Measurements from ENCODE around the gene CDCA5. TPM values are rescaled to one million over a fixed set of nuclear protein-coding genes. Genes with fewer than 3 reads are reported as not detected.

CDCA5 gene
- total RNA-seq, 1 experiment from 2014 or later = 119 TPM

DNA sequence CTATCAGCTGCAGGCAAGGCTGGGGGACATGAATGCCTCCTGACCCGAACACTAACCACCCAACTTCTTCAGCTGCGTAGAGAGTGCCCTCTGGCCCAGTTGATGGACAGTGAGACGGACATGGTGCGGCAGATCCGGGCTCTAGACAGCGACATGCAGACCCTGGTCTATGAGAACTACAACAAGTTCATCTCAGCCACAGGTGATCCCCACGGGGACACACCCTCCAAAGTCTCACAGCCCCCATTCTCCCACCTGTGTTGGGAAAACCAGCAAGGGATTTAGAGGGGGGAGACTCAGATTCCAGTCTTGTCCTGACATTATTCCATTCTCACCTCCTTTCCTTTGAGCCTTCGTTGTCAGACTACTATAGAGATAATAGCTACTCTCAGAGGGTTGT, 13.1 kb upstream of the CDCA5 start:
- CTCF ChIA-PET = no interaction called here
- intact Hi-C loops (cut with micrococcal nuclease; ENCODE audit: unreplicated experiment) = no loop called here
- Histone ChIP-seq H3K27me3 (replicated peaks; ENCODE audit: insufficient read depth, low read depth, low read length, poor library complexity) (no peaks in the 10 kb centered on the region), H3K27ac (ENCODE audit: low read depth, low read length, poor library complexity, severe bottlenecking) (peak overlapping the region; percentile 82), H3K4me1 (ENCODE audit: insufficient read depth, low read length, poor library complexity, severe bottlenecking) (peaks cover 5% of the 10 kb centered on the region), H3K36me3 (ENCODE audit: insufficient read depth, low read length, poor library complexity, severe bottlenecking) (peaks cover 3% of the 10 kb centered on the region), H3K4me3 (ENCODE audit: low read depth, low read length, poor library complexity, severe bottlenecking) (peak overlapping the region; percentile 89), H3K9me3 (ENCODE audit: low read depth, low read length, poor library complexity, severe bottlenecking) (no peaks in the 10 kb centered on the region)
- no peak for TF ChIP-seq EZH2 (IDR thresholded peaks at IDR 0.05; ENCODE audit: borderline replicate concordance, low read depth, low read length, poor library complexity, severe bottlenecking)
- TF ChIP-seq, protein P1, sequence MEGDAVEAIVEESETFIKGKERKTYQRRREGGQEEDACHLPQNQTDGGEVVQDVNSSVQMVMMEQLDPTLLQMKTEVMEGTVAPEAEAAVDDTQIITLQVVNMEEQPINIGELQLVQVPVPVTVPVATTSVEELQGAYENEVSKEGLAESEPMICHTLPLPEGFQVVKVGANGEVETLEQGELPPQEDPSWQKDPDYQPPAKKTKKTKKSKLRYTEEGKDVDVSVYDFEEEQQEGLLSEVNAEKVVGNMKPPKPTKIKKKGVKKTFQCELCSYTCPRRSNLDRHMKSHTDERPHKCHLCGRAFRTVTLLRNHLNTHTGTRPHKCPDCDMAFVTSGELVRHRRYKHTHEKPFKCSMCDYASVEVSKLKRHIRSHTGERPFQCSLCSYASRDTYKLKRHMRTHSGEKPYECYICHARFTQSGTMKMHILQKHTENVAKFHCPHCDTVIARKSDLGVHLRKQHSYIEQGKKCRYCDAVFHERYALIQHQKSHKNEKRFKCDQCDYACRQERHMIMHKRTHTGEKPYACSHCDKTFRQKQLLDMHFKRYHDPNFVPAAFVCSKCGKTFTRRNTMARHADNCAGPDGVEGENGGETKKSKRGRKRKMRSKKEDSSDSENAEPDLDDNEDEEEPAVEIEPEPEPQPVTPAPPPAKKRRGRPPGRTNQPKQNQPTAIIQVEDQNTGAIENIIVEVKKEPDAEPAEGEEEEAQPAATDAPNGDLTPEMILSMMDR (conservative IDR thresholded peaks at IDR 0.05; ENCODE audit: low read depth, low read length) = no peak
- POLR2A ChIA-PET (ENCODE audit: low non-redundant PET) = no interaction called here
- TSS peak; percentile 42 for BruUV-seq (replicated peaks)
- no peak for DNase-seq (ENCODE audit: low spot score)

DNA sequence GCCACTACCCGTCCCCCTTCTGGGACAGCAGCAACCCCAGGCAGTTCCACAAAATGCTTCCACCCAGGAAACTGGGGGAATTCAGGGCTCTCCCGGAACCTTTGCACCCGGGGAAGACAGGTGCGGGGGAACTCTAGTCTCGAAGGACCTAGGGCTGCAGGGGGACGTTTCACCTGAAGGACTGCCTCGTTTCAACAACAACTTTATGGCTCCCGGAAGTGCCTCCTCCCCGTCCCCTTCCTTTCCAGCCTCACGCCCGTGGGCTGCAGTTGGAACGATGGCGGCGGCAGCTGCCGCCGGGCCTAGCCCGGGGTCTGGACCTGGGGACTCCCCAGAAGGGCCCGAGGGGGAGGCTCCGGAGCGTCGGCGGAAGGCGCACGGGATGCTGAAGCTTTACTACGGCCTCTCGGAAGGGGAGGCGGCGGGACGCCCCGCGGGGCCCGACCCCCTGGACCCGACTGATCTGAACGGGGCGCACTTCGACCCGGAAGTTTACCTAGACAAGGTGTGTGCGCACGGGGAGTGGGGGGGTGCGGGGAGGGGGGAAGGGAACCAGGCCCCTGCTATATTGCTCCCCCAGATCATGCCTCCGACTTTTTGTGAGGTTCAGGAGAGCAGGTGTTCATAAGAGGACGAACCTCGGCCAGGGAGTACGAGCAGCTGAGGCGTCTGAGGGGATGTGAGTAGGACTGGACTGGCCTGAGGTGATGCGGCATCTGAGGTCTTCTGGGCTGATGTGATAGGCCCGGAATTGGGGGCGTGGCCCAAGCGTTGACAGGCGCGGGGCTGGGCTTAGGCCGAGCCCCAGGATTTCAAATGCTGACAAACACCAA, 12.3 kb upstream of the CDCA5 start, which contains the start of gene VPS51:
TSS of gene VPS51 (plus strand) at position 241 of the 833 bp plus-strand sequence. CDS start at position 278, 37 bp downstream.
- intact Hi-C loops (cut with micrococcal nuclease; ENCODE audit: unreplicated experiment) = no loop called here
- ChIA-PET POLR2A (ENCODE audit: low non-redundant PET) (no interaction called here), CTCF (no interaction called here)
- TF ChIP-seq, protein P1 (conservative IDR thresholded peaks at IDR 0.05; ENCODE audit: low read depth, low read length) = no peak
- no peak for TF ChIP-seq EZH2 (IDR thresholded peaks at IDR 0.05; ENCODE audit: borderline replicate concordance, low read depth, low read length, poor library complexity, severe bottlenecking)
- Histone ChIP-seq H3K4me3 (ENCODE audit: low read depth, low read length, poor library complexity, severe bottlenecking) (peak within 1 kb of the TSS; percentile 89), H3K9me3 (ENCODE audit: low read depth, low read length, poor library complexity, severe bottlenecking) (no peaks in the 10 kb centered on the region), H3K4me1 (ENCODE audit: insufficient read depth, low read length, poor library complexity, severe bottlenecking) (peaks cover 5% of the 10 kb centered on the region), H3K36me3 (ENCODE audit: insufficient read depth, low read length, poor library complexity, severe bottlenecking) (peaks cover 3% of the 10 kb centered on the region), H3K27me3 (replicated peaks; ENCODE audit: insufficient read depth, low read depth, low read length, poor library complexity) (no peaks in the 10 kb centered on the region), H3K27ac (ENCODE audit: low read depth, low read length, poor library complexity, severe bottlenecking) (peak within 1 kb of the TSS; percentile 82)
- no TSS peak for BruUV-seq (replicated peaks)
- peak; percentile 96 for DNase-seq (ENCODE audit: low spot score)

DNA sequence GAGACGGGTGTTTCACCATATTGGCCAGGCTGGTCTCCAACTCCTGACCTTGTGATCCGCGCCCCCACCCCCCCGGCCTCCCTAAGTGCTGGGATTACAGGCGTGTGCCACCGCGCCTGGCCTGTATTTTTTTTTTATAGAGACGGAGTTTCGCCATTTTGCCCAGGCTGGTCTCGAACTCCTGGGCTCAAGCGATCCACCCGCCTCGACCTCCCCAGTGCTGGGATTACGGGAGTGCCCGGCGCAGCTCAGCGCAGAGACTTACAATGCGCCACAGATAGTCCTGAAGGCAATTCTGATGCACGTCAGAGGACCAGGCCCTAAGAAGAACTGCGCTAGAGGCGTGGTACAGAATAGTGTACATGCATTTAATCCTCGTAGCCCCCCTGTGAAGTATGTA, 11.6 kb upstream of the CDCA5 start:
- peak overlapping the region; percentile 89 for H3K4me3 ChIP-seq (ENCODE audit: low read depth, low read length, poor library complexity, severe bottlenecking)

More for the DNA sequence above, 11.6 kb upstream of the CDCA5 start:
- CTCF ChIA-PET = no interaction called here
- intact Hi-C loops (cut with micrococcal nuclease; ENCODE audit: unreplicated experiment) = no loop called here
- no TSS peak for BruUV-seq (replicated peaks)
- POLR2A ChIA-PET (ENCODE audit: low non-redundant PET) = no interaction called here
- Histone ChIP-seq H3K36me3 (ENCODE audit: insufficient read depth, low read length, poor library complexity, severe bottlenecking) (peaks cover 3% of the 10 kb centered on the region), H3K27ac (ENCODE audit: low read depth, low read length, poor library complexity, severe bottlenecking) (peak overlapping the region; percentile 82), H3K4me1 (ENCODE audit: insufficient read depth, low read length, poor library complexity, severe bottlenecking) (peaks cover 5% of the 10 kb centered on the region), H3K9me3 (ENCODE audit: low read depth, low read length, poor library complexity, severe bottlenecking) (no peaks in the 10 kb centered on the region), H3K27me3 (replicated peaks; ENCODE audit: insufficient read depth, low read depth, low read length, poor library complexity) (no peaks in the 10 kb centered on the region)
- TF ChIP-seq EZH2 (IDR thresholded peaks at IDR 0.05; ENCODE audit: borderline replicate concordance, low read depth, low read length, poor library complexity, severe bottlenecking) = no peak
- TF ChIP-seq, protein P1 (conservative IDR thresholded peaks at IDR 0.05; ENCODE audit: low read depth, low read length) = no peak
- no peak for DNase-seq (ENCODE audit: low spot score)
